Esophagus squamous epithelium (tissue), 5 donors: ENCODE measurements around the gene TPCN2. TPM values are rescaled to one million over a fixed set of nuclear protein-coding genes. Genes with fewer than 3 reads are reported as not detected.

Experiments used
- DNase-seq: peaks from one replicate; lab custom pipeline; 2025; lab: John Stamatoyannopoulos, UW
- H3K27ac ChIP-seq, 4 donors: fragments of 200-600 bp; sonication (generic); one replicate each; pipeline ENCODE4 v1.5.1; 2016 to 2019; ENCODE audit warnings: mild to moderate bottlenecking in 1 of 4
- H3K27me3 ChIP-seq, 4 donors: fragments of 200-600 bp; sonication (generic); 1 replicate in 3 of 4; 2 replicates in 1 of 4; pipeline versions ENCODE4 v1.5.1 to v1.6.0; 2017 to 2021; ENCODE audit warnings: antibody characterized with exemption in 1 of 4
- H3K36me3 ChIP-seq, 3 donors: fragments of 200-600 bp; sonication (generic); one replicate each; pipeline ENCODE4 v1.5.1; 2016 to 2019
- H3K4me1 ChIP-seq, 3 donors: fragments of 200-600 bp; sonication (generic); one replicate each; pipeline ENCODE4 v1.5.1; 2017 to 2019
- H3K4me3 ChIP-seq, 4 donors: fragments of 200-600 bp; sonication (generic); 1 replicate in 3 of 4; 2 replicates in 1 of 4; pipeline ENCODE4 v1.5.1; 2016 to 2019; ENCODE audit warnings: mild to moderate bottlenecking in 2 of 4, moderate library complexity in 1 of 4
- H3K9me3 ChIP-seq, 3 donors: fragments of 200-600 bp; sonication (generic); one replicate each; pipeline ENCODE4 v1.5.1; 2016 to 2019
- POLR2A ChIP-seq, 4 donors: fragments of 450-650 bp; IDR thresholded peaks; one replicate each; pipeline ENCODE4 v1.6.1; 2017; ENCODE audit warnings: antibody characterized with exemption in 4 of 4, mild to moderate bottlenecking in 4 of 4, moderate library complexity in 3 of 4
- WGBS, 2 donors: methylation state at CpG; one replicate each; pipeline ENCODE4 v1.1.5; 2018; 5-methylcytosine and 5-hydroxymethylcytosine counted together
- intact Hi-C: fragments of 100-400 bp; cut with DNase I; formaldehyde crosslinking; loops from one replicate; pipeline ENCODE4 v1.15.0; 2022
- total RNA-seq, 4 donors: library from RNA; depleted of rRNA; stranded (reverse); fragments of >200 nt; gene quantifications; one replicate each; pipeline ENCODE4 v1.1.0, GENCODE V29; 2016
- TF ChIP-seq, protein P1 (sequence below), 6 experiments: fragments of 450-650 bp in 4 of 6; fragments of 200-600 bp in 2 of 6; sonication (generic) in 2 of 6; IDR thresholded peaks; one replicate each; pipeline ENCODE4 v1.5.1; 2016 to 2019; ENCODE audit warnings: antibody characterized with exemption in 6 of 6, mild to moderate bottlenecking in 4 of 6, moderate library complexity in 4 of 6
- donor health status: DM: yes; HTN: yes; CAD: no.

TPCN2 gene
- total RNA-seq, 4 donors from 2014 or later: 7.9 to 12.0 (median 9.1) TPM

DNA sequence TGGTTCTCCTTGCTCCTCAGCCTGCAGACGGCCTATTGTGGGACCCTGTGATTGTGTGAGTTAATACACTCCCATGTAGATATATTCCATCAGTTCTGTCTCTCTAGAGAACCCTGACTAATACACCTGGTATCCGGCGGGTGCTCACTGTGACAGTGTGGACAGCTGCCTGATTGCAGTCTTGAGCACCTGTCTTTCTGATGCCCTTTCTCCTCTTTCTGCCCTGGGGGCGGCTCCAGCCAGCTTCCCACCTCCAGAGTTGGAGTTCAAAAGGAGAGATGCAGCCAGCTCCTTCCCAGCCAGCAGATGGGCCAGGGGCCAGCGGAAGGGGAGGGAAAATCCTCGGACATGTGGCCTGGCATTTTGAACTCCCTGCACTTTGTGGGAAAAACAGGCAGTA is 122.0 kb downstream of the TPCN2 start:
- DNase-seq: no peak
- no peak overlapping the region for H3K4me3 ChIP-seq
- peaks cover 0 to 10% (median 0%) of the 10 kb centered on the region in 3 donors for H3K9me3 ChIP-seq
- intact Hi-C loops: no loop called here
- no peak overlapping the region for H3K27ac ChIP-seq
- TF ChIP-seq POLR2A (IDR thresholded peaks at IDR 0.05): no peak
- TF ChIP-seq, protein P1, sequence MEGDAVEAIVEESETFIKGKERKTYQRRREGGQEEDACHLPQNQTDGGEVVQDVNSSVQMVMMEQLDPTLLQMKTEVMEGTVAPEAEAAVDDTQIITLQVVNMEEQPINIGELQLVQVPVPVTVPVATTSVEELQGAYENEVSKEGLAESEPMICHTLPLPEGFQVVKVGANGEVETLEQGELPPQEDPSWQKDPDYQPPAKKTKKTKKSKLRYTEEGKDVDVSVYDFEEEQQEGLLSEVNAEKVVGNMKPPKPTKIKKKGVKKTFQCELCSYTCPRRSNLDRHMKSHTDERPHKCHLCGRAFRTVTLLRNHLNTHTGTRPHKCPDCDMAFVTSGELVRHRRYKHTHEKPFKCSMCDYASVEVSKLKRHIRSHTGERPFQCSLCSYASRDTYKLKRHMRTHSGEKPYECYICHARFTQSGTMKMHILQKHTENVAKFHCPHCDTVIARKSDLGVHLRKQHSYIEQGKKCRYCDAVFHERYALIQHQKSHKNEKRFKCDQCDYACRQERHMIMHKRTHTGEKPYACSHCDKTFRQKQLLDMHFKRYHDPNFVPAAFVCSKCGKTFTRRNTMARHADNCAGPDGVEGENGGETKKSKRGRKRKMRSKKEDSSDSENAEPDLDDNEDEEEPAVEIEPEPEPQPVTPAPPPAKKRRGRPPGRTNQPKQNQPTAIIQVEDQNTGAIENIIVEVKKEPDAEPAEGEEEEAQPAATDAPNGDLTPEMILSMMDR (IDR thresholded peaks at IDR 0.05): no peak
- peaks cover 7 to 31% (median 11%) of the 10 kb centered on the region in 3 donors for H3K4me1 ChIP-seq
- no peaks in the 10 kb centered on the region for H3K36me3 ChIP-seq
- 74 to 77% methylated on average over 3 to 4 of the region's 6 CpGs for WGBS, 2 donors
- peaks cover 0 to 16% (median 0%) of the 10 kb centered on the region in 4 donors for H3K27me3 ChIP-seq

DNA sequence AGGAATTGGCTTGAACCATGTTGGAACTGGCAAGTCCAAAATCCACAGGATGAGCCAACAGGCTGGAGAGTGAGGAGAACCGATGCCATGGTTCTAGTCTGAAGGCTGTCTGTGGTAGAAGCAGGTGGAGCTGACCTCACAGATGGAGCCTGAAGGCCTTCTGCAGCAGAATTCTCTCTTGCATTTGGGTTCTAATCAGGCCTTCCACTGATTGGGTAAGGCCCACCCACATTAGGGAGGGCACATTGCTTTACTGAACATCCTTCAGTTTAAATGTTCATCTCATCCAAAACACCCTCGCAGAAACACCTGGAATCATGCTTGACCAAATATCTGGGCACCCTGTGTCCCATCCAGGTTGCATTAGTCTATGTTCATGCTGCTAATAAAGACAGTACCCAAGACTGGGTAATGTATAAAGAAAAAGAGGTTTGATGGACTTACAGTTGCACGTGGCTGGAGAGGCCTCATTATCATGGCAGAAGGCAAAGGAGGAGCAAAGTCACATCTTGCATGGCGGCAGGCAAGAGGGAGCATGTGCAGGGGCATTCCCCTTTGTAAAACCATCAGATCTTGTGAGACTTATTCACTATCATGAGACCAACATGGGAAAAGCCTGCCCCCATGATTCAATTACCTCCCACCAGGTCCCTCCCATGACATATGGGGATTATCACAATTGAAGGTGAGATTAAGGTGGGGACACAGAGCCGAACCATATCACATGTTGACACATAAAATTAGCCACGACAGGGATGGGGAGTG is 122.9 kb downstream of the TPCN2 start:
- peaks cover 0 to 9% (median 0%) of the 10 kb centered on the region in 4 donors for H3K27me3 ChIP-seq
- H3K4me1 ChIP-seq: peaks cover 1 to 24% (median 5%) of the 10 kb centered on the region in 3 donors
- intact Hi-C loops: no loop called here
- H3K27ac ChIP-seq: no peak overlapping the region
- no peak overlapping the region for H3K4me3 ChIP-seq
- no peak for DNase-seq
- 84 to 90% methylated on average over 4 to 6 of the region's 6 CpGs for WGBS, 2 donors
- H3K9me3 ChIP-seq: peaks cover 0 to 10% (median 0%) of the 10 kb centered on the region in 3 donors
- no peaks in the 10 kb centered on the region for H3K36me3 ChIP-seq
- TF ChIP-seq, protein P1 (IDR thresholded peaks at IDR 0.05): no peak
- no peak for TF ChIP-seq POLR2A (IDR thresholded peaks at IDR 0.05)

DNA sequence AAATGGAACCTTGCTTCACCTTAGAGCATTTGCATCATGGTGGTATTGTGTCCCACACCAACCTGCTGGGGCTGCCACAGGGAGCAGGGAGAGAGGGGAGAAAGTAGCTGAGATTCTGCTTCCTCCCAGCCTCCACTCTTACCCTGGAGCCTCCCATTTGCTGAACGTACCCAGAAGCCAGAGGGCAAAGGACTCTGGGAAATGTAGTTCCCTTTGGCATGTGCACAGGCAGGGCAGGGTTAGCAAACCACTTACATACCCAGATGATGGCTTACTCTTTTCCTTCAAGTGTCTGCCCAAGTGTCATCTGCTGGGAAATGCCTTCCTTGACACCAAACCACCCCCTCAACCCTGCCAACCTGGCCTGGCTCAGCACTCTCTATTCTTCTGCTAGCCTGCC is 123.9 kb downstream of the TPCN2 start:
- Histone ChIP-seq H3K27me3 (peaks cover 0 to under 1% (median 0%) of the 10 kb centered on the region in 4 donors), H3K4me1 (peaks cover 0 to 17% (median 3%) of the 10 kb centered on the region in 3 donors), H3K27ac (no peak overlapping the region), H3K9me3 (peaks cover 0 to 10% (median 0%) of the 10 kb centered on the region in 3 donors), H3K4me3 (no peak overlapping the region), H3K36me3 (no peaks in the 10 kb centered on the region)
- intact Hi-C loops: no loop called here
- TF ChIP-seq, protein P1 (IDR thresholded peaks at IDR 0.05): no peak
- TF ChIP-seq POLR2A (IDR thresholded peaks at IDR 0.05): no peak
- 0% methylated on average over 1 of the region's 1 CpG; no CpG with 5 or more reads in 1 of the 2 donors for WGBS, 2 donors
- DNase-seq: no peak

DNA sequence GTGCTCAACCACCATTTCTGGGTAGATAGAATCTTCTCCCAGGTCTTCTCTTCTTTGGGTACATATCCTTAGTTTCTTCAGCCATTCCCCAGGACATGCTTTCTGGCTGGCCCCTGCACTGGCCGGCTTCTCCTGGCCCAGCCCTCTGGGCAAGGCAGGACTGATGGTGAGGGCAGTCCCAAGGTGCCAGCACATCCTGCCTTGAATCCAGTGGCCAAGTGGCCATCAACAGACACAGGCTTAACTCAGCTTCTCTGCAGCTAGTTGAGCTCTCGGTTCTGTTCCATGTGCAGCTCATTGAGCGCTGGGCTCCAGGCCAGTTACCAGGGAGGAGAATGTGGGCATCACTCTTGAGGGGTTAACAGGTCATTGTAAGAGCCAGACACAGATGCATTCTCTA is 124.6 kb downstream of the TPCN2 start:
- peaks cover 0 to 10% (median 0%) of the 10 kb centered on the region in 3 donors for H3K9me3 ChIP-seq
- intact Hi-C loops: no loop called here

More for the DNA sequence above, 124.6 kb downstream of the TPCN2 start:
- no peak for DNase-seq
- Histone ChIP-seq H3K4me3 (no peak overlapping the region), H3K27me3 (no peaks in the 10 kb centered on the region), H3K36me3 (no peaks in the 10 kb centered on the region), H3K27ac (no peak overlapping the region), H3K4me1 (peaks cover 0 to 17% (median 3%) of the 10 kb centered on the region in 3 donors)
- 80% methylated on average over 1 of the region's 3 CpGs; no CpG with 5 or more reads in 1 of the 2 donors for WGBS, 2 donors
- TF ChIP-seq, protein P1 (IDR thresholded peaks at IDR 0.05): no peak
- no peak for TF ChIP-seq POLR2A (IDR thresholded peaks at IDR 0.05)
